GM21390 (cell line): ENCODE measurements around the gene TRIM68.

ENCODE experiments used
- ATAC-seq: cut with Tn5 transposase; IDR thresholded peaks from one replicate; pipeline ENCODE4 v1.9.1; 2021; ENCODE audit not compliant: unreplicated experiment

TRIM68 gene

GRCh38 chr11:4606231-4607015, 1.6 kb downstream of the TRIM68 start:
- ATAC-seq: no peak

- no peak for ATAC-seq
These were observed 3.0 kb downstream of the TRIM68 start for GRCh38 chr11:4605057-4605456.

DNA sequence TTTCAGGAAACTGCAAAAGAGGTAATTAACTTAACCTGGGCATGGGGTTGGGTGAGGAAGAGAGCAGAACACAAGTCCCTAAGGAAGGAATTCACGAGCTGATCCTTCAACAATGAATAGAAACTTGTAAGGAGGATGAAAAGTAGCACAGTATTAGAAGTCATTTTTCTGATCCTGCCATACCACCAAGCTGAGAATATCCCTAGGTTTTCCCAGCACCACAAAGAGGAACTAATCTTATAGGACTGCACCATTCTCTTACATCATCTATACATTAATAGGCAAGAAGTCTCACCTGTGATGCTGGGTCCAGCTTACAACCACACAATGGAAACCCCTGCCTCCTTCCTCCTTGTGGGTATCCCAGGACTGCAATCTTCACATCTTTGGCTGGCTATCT, 14.3 kb downstream of the TRIM68 start, which contains the start of gene OR52I1:
TSS of gene OR52I1 (plus strand) at position 301 of the 400 bp plus-strand sequence. CDS start at position 301, 0 bp downstream.
- no peak for ATAC-seq

DNA sequence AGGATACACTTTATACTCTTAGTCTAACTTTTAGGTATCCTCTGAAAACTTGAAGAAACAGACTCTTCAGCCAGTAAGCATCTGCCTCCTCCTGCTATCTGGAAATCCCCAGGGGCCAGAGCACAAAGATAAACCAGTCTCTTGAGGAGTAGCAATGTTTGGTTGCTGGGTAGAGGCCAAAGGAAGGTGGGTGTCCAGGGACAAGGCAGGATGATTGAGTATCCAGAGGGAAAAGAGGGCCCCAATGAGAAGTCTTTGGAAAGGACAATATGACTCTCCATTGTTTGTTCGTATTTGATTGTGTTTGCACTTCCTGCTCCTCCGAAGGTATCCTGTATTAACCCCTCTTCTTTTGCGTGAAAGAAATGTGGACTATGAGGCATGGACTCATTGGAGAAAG, 19.0 kb downstream of the TRIM68 start:
- ATAC-seq: no peak

GRCh38 chr11:4581443-4581842, 26.6 kb downstream of the TRIM68 start, which contains the start of gene OR52I2:
Gene OR52I2, plus strand, starts transcription at chr11:4581743.
- no peak for ATAC-seq

DNA sequence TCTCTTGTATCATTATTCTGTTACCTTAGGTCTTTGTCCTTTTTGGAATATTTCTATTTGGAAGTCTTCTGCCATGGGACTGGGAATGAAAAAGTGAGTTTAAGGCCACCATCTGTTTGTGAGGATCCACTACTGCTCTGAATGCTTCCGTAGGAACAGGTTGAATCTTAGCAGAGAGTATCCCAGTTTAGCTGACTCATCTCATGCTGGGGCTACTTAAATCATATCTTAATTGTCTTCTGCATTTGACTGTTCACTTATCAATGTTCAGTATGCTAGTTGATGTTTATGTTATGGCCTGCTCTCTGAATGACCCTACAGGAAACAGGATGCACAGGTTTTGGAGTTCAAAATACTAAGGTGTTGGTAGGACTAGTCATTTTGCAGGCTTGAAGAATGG, 27.9 kb downstream of the TRIM68 start:
- no peak for ATAC-seq

DNA sequence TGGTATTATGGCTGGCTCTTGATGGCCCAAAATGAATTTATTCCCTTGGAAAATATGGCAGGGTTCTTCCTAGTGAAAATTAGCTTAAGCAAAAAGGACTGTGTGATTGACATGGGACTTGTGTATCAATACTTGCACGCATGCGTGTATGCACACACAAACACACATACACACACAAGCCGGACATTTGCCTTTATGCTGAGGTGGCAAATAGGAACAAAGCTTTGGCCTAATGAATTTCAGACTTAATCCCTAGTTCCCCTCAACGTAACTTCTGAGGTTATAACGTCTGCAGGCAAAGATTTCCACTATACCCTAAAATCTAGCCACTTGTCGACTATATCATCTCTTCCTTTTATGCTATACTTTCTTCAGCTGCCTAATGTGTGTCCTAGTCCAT, 29.4 kb downstream of the TRIM68 start:
- ATAC-seq: no peak

DNA sequence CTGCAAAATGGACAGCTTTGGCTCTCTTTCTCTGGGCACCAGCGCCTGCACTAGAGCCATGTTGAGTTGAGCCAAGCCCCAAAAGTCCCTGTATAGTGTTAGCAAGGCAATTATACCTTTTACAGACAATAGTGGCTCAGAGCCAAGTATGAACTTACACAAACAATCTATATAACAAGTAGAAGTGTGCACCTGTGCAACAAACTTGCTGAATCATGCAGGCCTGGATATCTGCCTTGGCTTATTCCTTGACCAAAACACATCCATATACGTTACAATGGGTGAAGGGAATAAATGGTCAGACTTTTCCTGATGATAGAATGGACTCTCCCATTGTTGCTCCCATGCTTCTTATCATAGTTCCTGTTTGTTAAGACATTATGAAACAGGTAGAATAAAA, 30.3 kb downstream of the TRIM68 start:
- no peak for ATAC-seq

DNA sequence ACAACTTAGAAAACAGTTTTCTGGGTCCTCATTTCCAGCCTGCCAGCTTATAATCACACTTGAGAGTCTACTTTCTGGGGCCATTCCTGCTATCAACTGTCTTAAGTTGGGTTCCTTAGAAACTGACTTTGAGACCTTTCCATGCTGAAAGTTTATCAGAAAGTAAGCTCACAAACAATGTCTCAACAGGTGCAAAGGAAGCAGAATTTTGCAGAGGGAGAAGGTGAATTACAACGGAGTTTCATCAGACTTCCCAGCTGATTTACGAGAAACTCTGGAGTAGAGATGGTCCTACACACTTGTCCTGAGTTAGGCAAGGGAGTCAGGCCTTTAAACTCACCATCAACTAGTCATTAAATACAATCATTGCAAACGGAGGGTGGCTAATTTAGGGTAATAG, 31.2 kb downstream of the TRIM68 start:
- no peak for ATAC-seq

GRCh38 chr11:4569075-4569474, 39.0 kb downstream of the TRIM68 start:
- ATAC-seq: no peak

DNA sequence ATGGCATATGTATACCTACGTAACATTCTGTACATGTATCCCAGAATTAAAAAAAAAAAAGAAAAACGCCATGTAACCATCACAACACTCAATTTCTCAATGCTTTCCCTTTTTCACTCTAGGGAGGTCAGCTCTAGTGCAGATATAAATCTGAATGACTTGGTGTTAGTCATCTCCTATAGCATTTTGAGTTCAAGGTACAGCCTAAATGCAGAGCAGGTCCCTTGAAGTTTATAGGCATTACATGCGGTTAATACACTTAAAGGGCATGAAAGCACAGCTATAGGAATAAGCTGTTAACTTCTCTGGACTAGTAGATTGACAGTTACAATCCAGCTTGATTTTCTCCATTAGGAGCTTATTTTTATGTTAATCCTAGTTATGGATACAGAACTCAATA, 42.7 kb downstream of the TRIM68 start:
- no peak for ATAC-seq

DNA sequence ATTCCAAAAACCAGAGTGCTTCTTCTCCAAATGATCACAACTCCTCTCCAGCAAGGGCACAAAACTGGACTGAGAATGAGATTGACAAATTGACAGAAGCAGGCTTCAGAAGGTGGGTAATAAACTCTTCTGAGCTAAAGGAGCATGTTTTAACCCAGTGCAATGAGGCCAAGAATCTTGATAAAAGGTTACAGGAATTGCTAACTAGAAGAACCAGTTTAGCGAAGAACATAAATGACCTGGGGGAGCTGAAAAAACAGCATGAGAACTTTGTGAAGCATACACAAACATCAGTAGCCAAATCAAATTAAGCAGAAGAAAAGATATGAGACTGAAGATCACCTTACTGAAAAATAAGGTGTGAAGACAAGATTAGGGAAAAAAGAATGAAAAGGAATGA, 47.6 kb downstream of the TRIM68 start:
- ATAC-seq: no peak

GRCh38 chr11:4559527-4560440, 48.2 kb downstream of the TRIM68 start:
- ATAC-seq: no peak

DNA sequence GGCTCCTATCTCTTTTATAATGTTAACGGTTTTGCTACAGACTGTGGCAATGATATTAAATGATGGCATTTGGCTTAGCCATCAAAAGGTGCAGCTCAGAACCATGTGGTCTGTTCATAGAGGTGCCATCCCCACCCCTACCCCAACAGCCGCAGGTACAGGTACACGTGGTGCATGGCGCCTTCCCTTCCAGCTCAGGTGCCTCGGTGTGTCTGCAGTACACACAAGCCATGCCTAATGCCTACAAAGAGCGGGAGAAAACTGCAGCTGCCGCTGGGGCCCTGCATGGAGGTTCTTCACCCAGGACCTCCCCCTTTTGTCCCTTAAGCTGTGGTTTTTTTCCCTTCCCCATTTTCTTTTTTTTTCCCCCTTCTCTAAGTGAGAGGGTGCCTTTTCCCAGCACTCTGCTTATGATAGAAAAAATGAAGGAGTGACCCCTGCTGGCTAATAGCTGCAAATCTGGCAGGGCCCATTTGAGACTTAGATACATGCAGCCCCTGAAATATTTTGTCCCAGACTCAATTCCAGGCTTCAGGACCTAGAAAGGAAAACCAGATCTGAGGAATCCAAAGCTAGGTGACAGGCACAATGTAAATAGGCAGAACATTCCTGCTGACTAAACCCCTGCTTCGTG, 56.6 kb downstream of the TRIM68 start:
- ATAC-seq: no peak
